Osteoblast (primary cell): ENCODE data around the gene MACROH2A1. TPM values are rescaled to one million over a fixed set of nuclear protein-coding genes. Genes with fewer than 3 reads are reported as not detected.

ENCODE experiments used
- DNase-seq: peaks from one replicate; pipeline ENCODE4 v3.0.0; 2011; ENCODE audit warnings: low spot score, mixed read lengths; ENCODE audit not compliant: insufficient read length; ENCODE audit errors: missing footprints
- H2AFZ ChIP-seq: 2 replicates; pipeline ENCODE4 v1.6.0; 2011; ENCODE audit warnings: mild to moderate bottlenecking, low read length
- H3K27ac ChIP-seq: 2 replicates; pipeline ENCODE4 v1.5.1; 2011; ENCODE audit warnings: mild to moderate bottlenecking, low read depth, low read length, moderate library complexity
- H3K27me3 ChIP-seq: 2 replicates; pipeline ENCODE4 v1.6.0; 2012; ENCODE audit warnings: mild to moderate bottlenecking, control low read depth, inconsistent platforms, low read length, moderate library complexity; ENCODE audit not compliant: insufficient read depth
- H3K36me3 ChIP-seq: 2 replicates; pipeline ENCODE4 v1.5.1; 2011; ENCODE audit warnings: mild to moderate bottlenecking, low read length, control low read depth, moderate library complexity; ENCODE audit not compliant: insufficient read depth
- H3K4me1 ChIP-seq: 2 replicates; pipeline ENCODE4 v1.5.1; 2011; ENCODE audit warnings: mild to moderate bottlenecking, low read length, control low read depth, moderate library complexity; ENCODE audit not compliant: insufficient read depth
- H3K4me2 ChIP-seq: 2 replicates; pipeline ENCODE4 v1.6.0; 2011; ENCODE audit warnings: mild to moderate bottlenecking, low read length; ENCODE audit not compliant: insufficient read depth
- H3K4me3 ChIP-seq: fragments of 200-600 bp; sonication (generic); 3 replicates; pipeline ENCODE4 v1.5.1; 2012; ENCODE audit warnings: mild to moderate bottlenecking, low read length, inconsistent platforms; ENCODE audit not compliant: insufficient read depth
- H3K79me2 ChIP-seq: 2 replicates; pipeline ENCODE4 v1.6.0; 2012; ENCODE audit warnings: mild to moderate bottlenecking, low read length, control low read depth, inconsistent platforms; ENCODE audit not compliant: insufficient read depth
- H3K9me3 ChIP-seq: 2 replicates; pipeline ENCODE4 v1.5.1; 2011; ENCODE audit warnings: low read depth, low read length, control low read depth
- H4K20me1 ChIP-seq: 2 replicates; pipeline ENCODE4 v1.6.0; 2012; ENCODE audit warnings: mild to moderate bottlenecking, low read length, control low read depth; ENCODE audit not compliant: insufficient read depth
- total RNA-seq: library from RNA; depleted of rRNA; stranded (reverse); fragments of >200 nt; gene quantifications from 2 replicates; pipeline ENCODE4 v1.2.3, GENCODE V29; 2012
- TF ChIP-seq, protein P1 (sequence below): IDR thresholded peaks from 2 replicates; pipeline ENCODE4 v1.5.1; 2011; ENCODE audit warnings: mild to moderate bottlenecking, low read depth, low read length, moderate library complexity; ENCODE audit errors: extremely low read depth

MACROH2A1 gene
- total RNA-seq, 1 donor = 162 TPM

DNA sequence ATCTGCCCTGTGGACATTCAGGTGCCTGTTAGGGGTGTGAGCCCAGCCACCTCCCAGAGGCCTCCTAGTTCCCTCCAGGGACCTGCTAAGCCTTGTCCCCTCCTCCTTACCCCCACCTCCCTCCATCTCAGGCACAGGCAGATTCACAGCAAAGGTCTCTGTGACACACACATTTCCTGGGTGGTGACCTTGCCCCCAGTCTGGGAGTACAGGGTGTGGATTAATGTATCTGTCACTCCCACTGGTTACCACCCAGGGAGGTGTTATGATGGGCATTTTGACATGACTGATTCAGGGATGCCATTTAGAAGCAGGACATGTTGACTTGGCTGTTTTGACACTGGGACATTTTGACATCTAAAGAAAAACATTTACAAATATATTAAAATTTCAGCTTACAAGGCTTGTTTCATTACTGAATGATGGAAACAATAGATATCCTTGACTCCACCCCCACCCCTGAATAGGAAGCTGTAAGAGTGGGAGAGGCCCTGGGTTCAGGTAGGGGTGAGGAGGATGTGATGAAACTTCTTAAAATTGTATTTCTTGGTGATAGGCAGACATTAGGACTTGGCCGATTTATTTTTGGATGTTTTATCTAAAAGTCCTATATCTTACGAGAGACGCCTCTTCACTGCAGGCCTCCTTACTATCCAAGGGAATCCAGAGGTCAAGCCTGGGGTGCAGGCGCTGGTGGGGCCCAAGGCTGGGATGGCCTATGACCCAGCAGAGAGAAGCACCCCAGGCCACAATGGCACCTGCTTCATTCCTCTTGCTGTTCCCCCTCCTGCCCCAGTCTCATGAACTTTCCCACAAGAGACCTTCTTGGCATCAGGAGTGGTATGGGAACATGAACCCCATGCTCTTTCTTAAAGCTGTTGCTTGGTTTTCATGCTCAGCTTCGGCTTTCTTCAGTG lies 101.9 kb downstream of the MACROH2A1 start:
- no peak overlapping the region for H3K4me3 ChIP-seq
- no peak overlapping the region for H3K4me2 ChIP-seq
- no peaks in the 10 kb centered on the region for H3K4me1 ChIP-seq
- no peaks in the 10 kb centered on the region for H3K79me2 ChIP-seq
- no peak for DNase-seq
- no peaks in the 10 kb centered on the region for H4K20me1 ChIP-seq
- H2AFZ ChIP-seq = no peak overlapping the region
- peaks cover 2% of the 10 kb centered on the region for H3K27me3 ChIP-seq
- H3K9me3 ChIP-seq = no peaks in the 10 kb centered on the region
- TF ChIP-seq, protein P1, sequence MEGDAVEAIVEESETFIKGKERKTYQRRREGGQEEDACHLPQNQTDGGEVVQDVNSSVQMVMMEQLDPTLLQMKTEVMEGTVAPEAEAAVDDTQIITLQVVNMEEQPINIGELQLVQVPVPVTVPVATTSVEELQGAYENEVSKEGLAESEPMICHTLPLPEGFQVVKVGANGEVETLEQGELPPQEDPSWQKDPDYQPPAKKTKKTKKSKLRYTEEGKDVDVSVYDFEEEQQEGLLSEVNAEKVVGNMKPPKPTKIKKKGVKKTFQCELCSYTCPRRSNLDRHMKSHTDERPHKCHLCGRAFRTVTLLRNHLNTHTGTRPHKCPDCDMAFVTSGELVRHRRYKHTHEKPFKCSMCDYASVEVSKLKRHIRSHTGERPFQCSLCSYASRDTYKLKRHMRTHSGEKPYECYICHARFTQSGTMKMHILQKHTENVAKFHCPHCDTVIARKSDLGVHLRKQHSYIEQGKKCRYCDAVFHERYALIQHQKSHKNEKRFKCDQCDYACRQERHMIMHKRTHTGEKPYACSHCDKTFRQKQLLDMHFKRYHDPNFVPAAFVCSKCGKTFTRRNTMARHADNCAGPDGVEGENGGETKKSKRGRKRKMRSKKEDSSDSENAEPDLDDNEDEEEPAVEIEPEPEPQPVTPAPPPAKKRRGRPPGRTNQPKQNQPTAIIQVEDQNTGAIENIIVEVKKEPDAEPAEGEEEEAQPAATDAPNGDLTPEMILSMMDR = no peak
- H3K36me3 ChIP-seq = no peaks in the 10 kb centered on the region
- no peak overlapping the region for H3K27ac ChIP-seq

DNA sequence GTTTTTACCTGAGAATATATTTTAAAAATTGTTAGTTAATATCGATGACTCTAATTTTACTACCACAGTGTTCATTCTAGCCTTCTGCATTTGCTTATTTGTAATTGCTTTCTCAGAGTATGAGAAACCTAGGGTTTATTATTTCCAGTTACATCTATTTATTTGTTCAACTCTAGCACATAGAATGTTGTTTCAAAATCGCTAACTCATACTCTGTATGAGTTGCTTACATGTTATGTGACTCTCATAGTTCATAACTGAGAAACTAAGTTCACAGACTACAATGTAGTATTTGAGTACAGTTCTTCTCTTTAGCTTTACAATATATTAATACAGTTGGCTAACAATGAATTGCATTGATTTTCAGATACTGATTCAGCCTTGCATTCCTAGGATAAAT lies 103.2 kb downstream of the MACROH2A1 start:
- Histone ChIP-seq H4K20me1 (no peaks in the 10 kb centered on the region), H2AFZ (no peak overlapping the region), H3K4me2 (no peak overlapping the region), H3K4me1 (no peaks in the 10 kb centered on the region), H3K36me3 (no peaks in the 10 kb centered on the region), H3K27ac (no peak overlapping the region), H3K27me3 (peaks cover 2% of the 10 kb centered on the region), H3K79me2 (no peaks in the 10 kb centered on the region), H3K9me3 (no peaks in the 10 kb centered on the region), H3K4me3 (no peak overlapping the region)
- TF ChIP-seq, protein P1 = no peak
- DNase-seq = no peak

DNA sequence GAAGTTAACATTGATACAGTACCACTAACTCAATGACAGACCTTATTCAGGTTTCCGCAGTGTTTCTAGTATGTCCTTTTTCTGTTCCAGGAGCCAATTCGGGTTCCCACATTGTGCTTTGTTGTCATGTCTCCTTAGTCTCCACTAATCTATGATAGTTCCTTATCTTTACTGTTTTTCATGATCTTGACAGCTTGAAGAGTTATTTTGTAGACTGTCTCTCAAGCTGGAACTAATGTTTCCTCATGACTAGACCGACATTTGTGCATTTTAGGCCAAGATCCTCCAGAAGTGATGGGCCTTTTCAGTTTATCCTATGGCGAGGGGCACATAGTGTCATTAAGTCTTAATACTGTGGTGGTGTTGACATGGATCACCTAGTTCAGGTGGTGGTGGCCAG lies 104.2 kb downstream of the MACROH2A1 start:
- H2AFZ ChIP-seq = no peak overlapping the region
- no peaks in the 10 kb centered on the region for H4K20me1 ChIP-seq
- no peak overlapping the region for H3K27ac ChIP-seq
- DNase-seq = no peak
- H3K4me2 ChIP-seq = no peak overlapping the region
- no peaks in the 10 kb centered on the region for H3K4me1 ChIP-seq
- no peak overlapping the region for H3K4me3 ChIP-seq
- no peaks in the 10 kb centered on the region for H3K36me3 ChIP-seq
- peaks cover 2% of the 10 kb centered on the region for H3K27me3 ChIP-seq
- no peaks in the 10 kb centered on the region for H3K79me2 ChIP-seq
- TF ChIP-seq, protein P1 = no peak
- H3K9me3 ChIP-seq = no peaks in the 10 kb centered on the region

DNA sequence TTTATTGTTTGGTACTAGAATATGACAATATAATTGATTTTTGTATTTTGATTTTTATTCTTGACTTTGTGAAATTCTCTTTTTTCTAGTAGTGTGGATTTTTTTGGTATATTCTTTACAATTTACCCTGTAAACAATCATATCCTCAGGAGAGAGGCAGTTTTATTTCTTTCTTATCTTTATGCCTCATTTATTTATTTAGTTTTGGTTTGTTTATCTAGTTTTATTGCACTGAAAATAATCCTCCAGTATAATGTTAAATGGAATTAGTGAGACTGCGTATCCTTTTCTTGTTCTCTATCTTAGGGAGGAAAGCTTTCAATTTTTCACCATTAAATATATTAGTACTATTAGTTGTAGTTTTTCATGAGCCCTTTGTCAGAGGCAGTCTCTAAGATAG lies 109.4 kb downstream of the MACROH2A1 start:
- TF ChIP-seq, protein P1 = no peak

More for the DNA sequence above, 109.4 kb downstream of the MACROH2A1 start:
- Histone ChIP-seq H3K4me1 (no peaks in the 10 kb centered on the region), H3K9me3 (no peaks in the 10 kb centered on the region), H3K4me2 (no peak overlapping the region), H3K36me3 (no peaks in the 10 kb centered on the region), H4K20me1 (no peaks in the 10 kb centered on the region), H2AFZ (no peak overlapping the region), H3K27me3 (peaks cover 2% of the 10 kb centered on the region), H3K4me3 (no peak overlapping the region), H3K27ac (no peak overlapping the region), H3K79me2 (no peaks in the 10 kb centered on the region)
- DNase-seq = no peak
